Spleen (tissue), 7 donors: ENCODE data around the gene CDKN2AIPNL.

Experiments used
- CTCF ChIP-seq, 11 experiments: fragments of 200-600 bp in 7 of 11; fragments of 450-650 bp in 4 of 11; sonication (generic) in 4 of 11; IDR thresholded peaks in 8 of 11; conservative IDR thresholded peaks in 3 of 11; 1 replicate in 7 of 11; 2 replicates in 4 of 11; pipeline versions ENCODE4 v1.4.0 to v1.8.0; 2016 to 2021; ENCODE audit warnings: antibody characterized with exemption in 11 of 11, inconsistent platforms in 4 of 11, mild to moderate bottlenecking in 1 of 11
- POLR2A ChIP-seq, 3 donors: fragments of 450-650 bp; IDR thresholded peaks; one replicate each; pipeline ENCODE4 v1.5.1; 2017; ENCODE audit warnings: antibody characterized with exemption in 3 of 3, mild to moderate bottlenecking in 1 of 3
- POLR2AphosphoS5 ChIP-seq, 3 donors: sonication (generic); formaldehyde crosslinking; IDR thresholded peaks; one replicate each; pipeline ENCODE4 v1.5.1; 2017; ENCODE audit warnings: antibody characterized with exemption in 3 of 3
- donor health status: DM: no; HTN: no; CAD: no; lungs with moderate emphysema.
- donor health status: DM: no; HTN: no; CAD: no.
- donor health status: DM: no; HTN: no; CAD: no.

GRCh38 chr5:134438721-134439123 lies 27.0 kb upstream of the CDKN2AIPNL start:
- TF ChIP-seq POLR2AphosphoS5 (IDR thresholded peaks at IDR 0.05) = no peak
- no peak for TF ChIP-seq CTCF (IDR thresholded peaks at IDR 0.05 in 8 of 11, conservative IDR thresholded peaks at IDR 0.05 in 3 of 11)
- TF ChIP-seq POLR2A (IDR thresholded peaks at IDR 0.05) = no peak
